Endothelial cell of umbilical vein (primary cell): ENCODE results near the gene CD86.

Experiments used
- CTCF ChIP-seq, 2 donors: IDR thresholded peaks; 1 replicate in 1 of 2; 2 replicates in 1 of 2; pipeline ENCODE4 v1.5.1; 2011; ENCODE audit warnings: low read length in 2 of 2, mild to moderate bottlenecking in 2 of 2, moderate library complexity in 2 of 2, control low read depth in 1 of 2, inconsistent platforms in 1 of 2, low read depth in 1 of 2; ENCODE audit not compliant: insufficient read depth in 1 of 2; ENCODE audit errors: extremely low read depth in 1 of 2
- EZH2 ChIP-seq: IDR thresholded peaks from 2 replicates; pipeline ENCODE4 v1.6.1; 2012; ENCODE audit warnings: borderline replicate concordance, low read depth, mild to moderate bottlenecking, moderate library complexity, low read length, inconsistent platforms; ENCODE audit not compliant: severe bottlenecking
- FOS ChIP-seq: IDR thresholded peaks from 2 replicates; pipeline ENCODE4 v1.6.1; 2011; ENCODE audit warnings: mild to moderate bottlenecking, low read length, moderate library complexity, borderline replicate concordance; ENCODE audit not compliant: insufficient read depth
- JUN ChIP-seq: IDR thresholded peaks from 2 replicates; pipeline ENCODE4 v1.6.1; 2011; ENCODE audit warnings: borderline replicate concordance, low read depth; ENCODE audit not compliant: insufficient read length, insufficient read depth
- POLR2A ChIP-seq: IDR thresholded peaks from 2 replicates; pipeline ENCODE4 v1.6.1; 2012; ENCODE audit warnings: low read depth, mild to moderate bottlenecking, control low read depth, low read length
- POLR2AphosphoS5 ChIP-seq: IDR thresholded peaks from 2 replicates; pipeline ENCODE4 v1.6.1; 2012; ENCODE audit warnings: low read depth, mild to moderate bottlenecking, control low read depth, low read length, moderate library complexity; ENCODE audit not compliant: insufficient read depth

GRCh38 chr3:122132949-122133540, 77.9 kb downstream of the CD86 start:
- TF ChIP-seq EZH2 (no peak), POLR2A (no peak), FOS (no peak), CTCF (IDR thresholded peaks at IDR 0.05; ENCODE audit: extremely low read depth in 1 of 2, insufficient read depth in 1 of 2, low read depth in 1 of 2, low read length in 2 of 2) (no peak), JUN (no peak), POLR2AphosphoS5 (no peak)
